Erythroblast (primary cell): ENCODE data around the gene PRKCZ.

Source experiments
- DNase-seq, 2 experiments: peaks; one replicate each; lab custom pipeline; 2025; lab: John Stamatoyannopoulos, UW
- GATA1 ChIP-seq: IDR thresholded peaks from 2 replicates; pipeline ENCODE4 v1.6.1; 2011; ENCODE audit warnings: low read depth, mild to moderate bottlenecking, control low read depth, low read length, moderate library complexity
- POLR2A ChIP-seq: IDR thresholded peaks from 2 replicates; pipeline ENCODE4 v1.6.1; 2011; ENCODE audit warnings: mild to moderate bottlenecking, low read length

The PRKCZ gene

DNA sequence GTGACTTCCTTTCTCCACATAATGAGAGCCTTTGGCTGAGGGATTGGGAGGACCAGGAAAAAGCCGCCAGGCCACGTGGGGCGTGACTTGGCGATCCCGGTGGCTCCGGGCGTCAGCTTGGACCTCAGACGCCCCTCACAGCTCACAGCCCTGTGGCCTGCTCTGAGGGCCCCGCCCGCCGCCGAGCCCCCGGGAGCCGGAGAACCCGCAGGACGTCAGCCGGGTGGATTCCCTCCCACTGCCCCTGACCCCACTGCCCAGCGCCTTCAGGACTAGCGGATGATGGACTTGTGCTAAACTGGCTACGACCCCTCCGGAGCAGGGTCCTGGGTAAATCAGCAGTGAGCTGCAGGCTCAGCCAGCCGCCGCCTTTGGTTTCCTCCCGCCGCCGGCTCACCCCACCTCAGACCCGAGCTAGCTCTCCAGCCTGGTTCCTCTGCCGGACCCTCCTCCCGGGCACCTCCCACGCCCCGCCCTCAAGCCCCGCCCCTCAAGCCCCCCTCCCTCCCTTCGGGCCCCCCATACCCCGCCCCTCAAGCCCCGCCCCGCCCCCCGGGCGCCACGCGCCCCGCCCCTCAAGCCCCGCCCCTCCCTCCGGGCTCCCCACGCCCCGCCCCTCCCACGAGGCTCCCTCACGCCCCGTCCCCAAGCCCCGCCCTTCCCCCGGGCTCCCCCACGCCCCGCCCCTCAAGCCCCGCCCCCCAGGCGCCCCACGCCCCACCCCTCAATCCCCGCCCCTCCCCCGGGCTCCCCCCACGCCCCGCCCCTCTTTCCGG is 154.4 kb downstream of the PRKCZ start:
- DNase-seq = peak in 1 of 2 experiments; percentile 88

DNA sequence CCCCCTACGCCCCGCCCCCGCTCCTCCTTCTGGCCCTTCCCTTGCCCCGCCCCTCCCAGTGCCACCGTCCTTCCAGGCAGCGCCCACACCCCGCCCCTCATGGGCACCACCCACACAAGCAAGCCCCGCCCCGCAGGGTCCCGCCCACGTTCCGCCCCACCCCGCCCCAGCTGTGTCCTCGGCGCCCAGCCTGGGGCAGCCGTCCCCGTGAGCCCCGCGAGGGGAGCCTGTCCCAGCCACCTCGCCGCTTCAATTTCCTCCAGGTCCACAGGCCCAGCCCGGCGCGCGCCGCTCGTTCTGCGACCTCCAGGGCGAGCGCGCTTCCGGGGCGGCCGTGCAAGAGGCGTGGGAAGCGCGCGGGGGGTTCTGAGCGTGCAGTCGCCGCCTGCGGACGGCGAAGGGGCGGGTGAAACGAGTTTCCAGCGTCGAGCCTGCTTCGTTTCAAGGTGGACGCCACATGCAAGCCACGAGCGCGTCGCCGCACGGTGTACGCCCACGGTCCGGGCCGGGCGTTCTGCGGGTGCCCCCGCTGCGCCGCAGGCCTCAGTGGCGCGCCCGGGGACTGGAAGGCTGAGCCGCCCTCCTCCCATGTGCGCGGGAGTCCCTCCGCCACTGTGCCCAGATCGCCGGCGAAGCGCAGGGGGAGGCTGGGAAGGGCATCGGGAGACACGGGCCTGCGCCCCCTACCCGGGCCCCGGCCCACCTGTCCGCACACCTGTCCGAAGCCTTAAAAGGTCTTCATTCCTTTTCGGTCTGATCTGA is 155.2 kb downstream of the PRKCZ start:
- TF ChIP-seq POLR2A (peak; percentile 18), GATA1 (no peak)
- DNase-seq = peak; percentile 93 to 95

More for the DNA sequence above, 154.4 kb downstream of the PRKCZ start:
- TF ChIP-seq POLR2A = no peak
- TF ChIP-seq GATA1 = no peak

- DNase-seq = peak; percentile 60 to 67
These were observed 156.7 kb downstream of the PRKCZ start for GRCh38 chr1:2206813-2207487.

DNA sequence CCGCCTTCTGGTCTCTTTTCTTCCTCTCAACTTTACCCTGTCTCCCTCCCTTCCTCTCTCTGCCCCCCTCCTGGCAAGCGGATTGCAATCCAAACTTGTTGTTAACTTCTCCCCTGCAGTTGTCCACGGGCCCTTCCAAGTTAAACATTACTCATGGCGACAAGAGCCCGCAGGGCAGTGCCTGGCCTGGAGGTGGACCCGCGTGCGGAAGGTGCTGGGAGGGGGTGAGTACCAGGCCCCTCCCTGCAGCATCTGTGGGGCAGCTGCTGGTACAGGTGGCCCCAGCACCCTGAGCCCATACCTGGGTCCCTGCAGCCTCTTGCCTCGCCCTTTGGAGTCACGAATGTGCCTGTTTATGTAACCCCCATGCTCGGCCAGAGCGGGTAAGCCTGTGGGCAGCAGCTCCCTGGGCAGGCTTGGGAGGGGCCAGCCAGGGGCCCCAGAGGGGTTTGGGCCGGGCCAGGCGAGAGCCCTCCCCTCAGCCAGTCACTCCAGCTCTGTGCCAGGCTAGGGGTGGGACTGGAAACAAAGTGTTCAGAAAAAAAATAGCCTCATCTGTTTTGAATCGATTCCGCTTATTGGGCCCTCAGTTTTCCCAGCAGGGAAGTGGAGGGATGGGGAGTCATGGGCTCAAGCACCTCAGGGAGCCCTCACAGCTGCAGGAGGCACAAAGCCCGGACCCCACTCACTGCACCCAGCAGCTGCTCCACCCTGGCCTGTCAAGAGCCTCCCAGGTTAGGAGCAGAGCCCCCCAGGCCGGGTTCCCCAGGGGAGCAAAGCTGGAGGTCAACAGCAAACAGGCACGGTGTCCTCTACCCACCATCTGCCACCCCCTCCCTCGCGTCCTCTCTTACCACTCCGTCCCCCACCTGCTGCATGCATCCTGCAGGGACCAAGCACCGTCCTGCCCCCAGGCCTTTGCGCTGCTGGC is 158.4 kb downstream of the PRKCZ start:
- no peak for DNase-seq
- TF ChIP-seq POLR2A (no peak), GATA1 (no peak)

More at GRCh38 chr1:2206813-2207487, 156.7 kb downstream of the PRKCZ start:
- TF ChIP-seq POLR2A (no peak), GATA1 (no peak)

- TF ChIP-seq GATA1 (no peak), POLR2A (no peak)
- DNase-seq = no peak
These were observed 159.3 kb downstream of the PRKCZ start for GRCh38 chr1:2209400-2210083.

DNA sequence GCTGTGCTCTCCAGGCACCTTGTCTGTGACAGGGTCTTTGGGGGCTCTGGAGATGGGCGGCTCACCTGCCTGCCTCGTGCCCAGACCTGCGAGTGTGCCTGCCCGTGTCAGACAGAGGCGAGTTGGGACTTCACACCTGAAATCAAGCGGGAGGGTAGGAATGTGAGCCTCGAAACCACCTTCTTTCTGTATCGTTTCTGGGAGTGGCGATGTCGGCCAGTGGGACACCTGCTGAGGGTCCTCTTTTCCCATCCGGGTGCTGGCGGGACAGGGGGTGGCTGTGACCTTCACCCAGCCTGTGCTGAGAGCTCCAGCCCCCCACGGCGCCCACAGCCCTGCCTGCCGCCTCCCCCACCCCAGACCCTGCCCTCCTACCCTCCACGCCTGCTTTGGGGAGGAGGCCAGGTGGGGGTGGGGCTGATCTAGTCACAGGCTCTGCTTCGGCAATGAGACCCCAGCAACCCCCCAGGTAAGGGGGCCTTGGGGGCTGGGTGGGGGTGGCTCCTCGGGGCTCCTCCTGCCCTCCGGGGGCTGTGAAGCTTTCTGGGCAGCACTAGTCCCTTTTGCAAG is 160.0 kb downstream of the PRKCZ start:
- no peak for TF ChIP-seq POLR2A
- no peak for TF ChIP-seq GATA1

GRCh38 chr1:2210786-2211185 is 160.6 kb downstream of the PRKCZ start:
- TF ChIP-seq GATA1 = no peak
- no peak for TF ChIP-seq POLR2A
- DNase-seq = no peak

More for the DNA sequence above, 160.0 kb downstream of the PRKCZ start:
- no peak for DNase-seq

GRCh38 chr1:2212274-2212531 is 162.0 kb downstream of the PRKCZ start:
- DNase-seq = no peak
- TF ChIP-seq GATA1 = no peak
- no peak for TF ChIP-seq POLR2A

- DNase-seq = peak; percentile 72 to 75
- no peak for TF ChIP-seq GATA1
- no peak for TF ChIP-seq POLR2A
These were observed 162.6 kb downstream of the PRKCZ start for GRCh38 chr1:2212532-2213491.

GRCh38 chr1:2213576-2214505 is 163.6 kb downstream of the PRKCZ start:
- no peak for DNase-seq

More at GRCh38 chr1:2213576-2214505, 163.6 kb downstream of the PRKCZ start:
- TF ChIP-seq POLR2A (no peak), GATA1 (no peak)
